Astrocyte of the spinal cord (primary cell): ENCODE data around the gene KBTBD4.

Experiments
- DNase-seq: peaks from one replicate; pipeline ENCODE4 v3.0.0; 2011; ENCODE audit warnings: low read depth, low spot score
- H3K4me3 ChIP-seq: 2 replicates; pipeline ENCODE4 v1.5.1; 2011; ENCODE audit warnings: low read depth, mild to moderate bottlenecking, low read length, moderate library complexity
- in situ Hi-C: cut with HindIII; loops from 2 replicates; pipeline ENCODE4 v1.10.0; 2017; ENCODE audit warnings: low sequenced_read_pairs
- TF ChIP-seq, protein P1 (sequence below): IDR thresholded peaks from 2 replicates; pipeline ENCODE4 v1.5.1; 2012; ENCODE audit warnings: low read depth, mild to moderate bottlenecking, low read length, inconsistent platforms

Gene KBTBD4

DNA sequence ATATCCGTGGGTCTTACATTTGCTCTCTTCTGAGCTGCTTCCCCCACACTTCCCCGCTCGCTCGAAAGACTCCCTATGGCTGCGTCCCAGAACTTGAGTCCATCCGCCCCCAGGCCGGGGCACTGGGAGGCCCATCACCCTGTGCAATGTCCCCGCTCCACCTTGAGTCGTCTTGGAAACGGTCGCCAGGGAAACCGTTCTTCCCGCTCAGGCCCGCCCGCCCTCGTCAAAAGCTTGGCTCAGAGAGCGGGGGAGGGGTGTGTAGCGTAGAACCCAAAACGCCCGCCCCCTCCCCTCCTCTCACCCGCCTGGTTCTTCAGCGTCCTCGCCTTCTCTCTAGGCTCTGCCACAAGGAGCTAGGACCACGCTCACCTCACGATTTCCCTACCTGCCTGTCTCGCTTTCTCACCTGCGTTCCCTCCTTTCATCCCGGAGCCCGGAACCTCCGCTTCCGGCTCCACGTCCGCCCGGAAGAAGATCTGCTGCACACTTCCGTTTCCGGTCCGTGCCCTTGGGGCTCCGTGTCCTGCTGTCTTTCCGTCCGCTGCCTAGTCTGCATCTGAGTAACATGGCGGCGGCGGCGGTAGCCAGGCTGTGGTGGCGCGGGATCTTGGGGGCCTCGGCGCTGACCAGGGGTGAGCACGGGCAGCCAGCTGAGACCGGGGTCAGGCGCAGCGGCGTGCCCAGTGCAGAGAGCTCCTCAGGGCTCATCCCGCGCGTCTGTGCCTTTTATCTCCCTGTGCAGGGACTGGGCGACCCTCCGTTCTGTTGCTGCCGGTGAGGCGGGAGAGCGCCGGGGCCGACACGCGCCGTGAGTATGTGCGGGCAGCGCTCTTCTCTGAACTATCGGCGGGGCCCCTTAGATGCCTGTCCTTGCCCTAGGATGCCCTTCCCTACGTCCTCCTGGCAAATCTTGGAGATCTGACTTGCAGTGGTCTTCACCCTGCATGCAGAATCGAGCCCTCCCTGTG lies at the start of gene KBTBD4, which contains the start of gene NDUFS3:
TSS of gene KBTBD4 (minus strand) at position 447 of the 971 bp plus-strand sequence. CDS start at position 428, 19 bp downstream.
TSS of gene NDUFS3 (plus strand) at position 551 of the 971 bp plus-strand sequence. CDS start at position 569, 18 bp downstream.
- peak within 1 kb of the TSS; percentile 87 for H3K4me3 ChIP-seq
- DNase-seq, result peak; percentile 90
- in situ Hi-C loops, result no loop called here
- TF ChIP-seq, protein P1, sequence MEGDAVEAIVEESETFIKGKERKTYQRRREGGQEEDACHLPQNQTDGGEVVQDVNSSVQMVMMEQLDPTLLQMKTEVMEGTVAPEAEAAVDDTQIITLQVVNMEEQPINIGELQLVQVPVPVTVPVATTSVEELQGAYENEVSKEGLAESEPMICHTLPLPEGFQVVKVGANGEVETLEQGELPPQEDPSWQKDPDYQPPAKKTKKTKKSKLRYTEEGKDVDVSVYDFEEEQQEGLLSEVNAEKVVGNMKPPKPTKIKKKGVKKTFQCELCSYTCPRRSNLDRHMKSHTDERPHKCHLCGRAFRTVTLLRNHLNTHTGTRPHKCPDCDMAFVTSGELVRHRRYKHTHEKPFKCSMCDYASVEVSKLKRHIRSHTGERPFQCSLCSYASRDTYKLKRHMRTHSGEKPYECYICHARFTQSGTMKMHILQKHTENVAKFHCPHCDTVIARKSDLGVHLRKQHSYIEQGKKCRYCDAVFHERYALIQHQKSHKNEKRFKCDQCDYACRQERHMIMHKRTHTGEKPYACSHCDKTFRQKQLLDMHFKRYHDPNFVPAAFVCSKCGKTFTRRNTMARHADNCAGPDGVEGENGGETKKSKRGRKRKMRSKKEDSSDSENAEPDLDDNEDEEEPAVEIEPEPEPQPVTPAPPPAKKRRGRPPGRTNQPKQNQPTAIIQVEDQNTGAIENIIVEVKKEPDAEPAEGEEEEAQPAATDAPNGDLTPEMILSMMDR, result no peak

DNA sequence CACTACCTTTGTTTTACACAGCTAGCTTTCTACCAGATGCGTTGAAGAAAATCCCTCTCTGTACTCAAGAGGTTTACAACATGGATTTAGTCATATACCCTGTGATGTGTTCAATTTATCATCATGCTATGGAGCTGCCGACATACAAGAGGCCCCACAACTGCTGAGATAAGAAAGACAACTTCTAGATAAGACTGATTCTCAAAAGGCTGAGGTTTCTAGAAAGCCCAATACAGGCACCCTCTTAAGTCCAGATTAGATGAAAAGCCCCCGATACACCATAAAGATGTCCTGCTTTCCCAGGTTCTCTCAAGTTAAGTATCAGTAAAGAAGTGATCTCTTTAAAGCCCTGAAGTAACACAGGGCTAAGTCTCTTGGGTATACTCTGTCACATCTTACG lies 49.3 kb upstream of the KBTBD4 start:
- no peak overlapping the region for H3K4me3 ChIP-seq
- TF ChIP-seq, protein P1, result no peak
- DNase-seq, result no peak
- in situ Hi-C loops, result no loop called here

DNA sequence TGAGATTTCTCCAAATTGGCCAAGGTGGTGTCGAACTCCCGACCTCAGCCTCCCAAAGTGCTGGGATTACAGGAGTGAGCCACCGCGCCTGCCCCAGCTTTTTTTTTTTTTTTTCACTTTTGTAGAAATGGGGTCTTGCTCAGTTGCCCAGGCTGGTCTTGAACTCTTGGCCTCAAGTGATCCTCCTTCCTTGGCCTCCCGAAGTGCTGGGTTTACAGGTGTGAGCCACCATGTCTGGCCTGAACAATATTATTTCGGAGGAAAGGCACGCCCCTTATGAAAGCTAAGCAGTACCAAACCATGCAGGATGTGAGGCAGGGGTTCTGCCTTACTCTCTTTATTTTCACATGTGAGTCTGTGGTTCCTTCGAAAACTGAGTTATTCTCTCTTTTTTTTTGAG lies 47.5 kb upstream of the KBTBD4 start:
- DNase-seq, result no peak
- in situ Hi-C loops, result no loop called here
- no peak overlapping the region for H3K4me3 ChIP-seq
- TF ChIP-seq, protein P1, result no peak

DNA sequence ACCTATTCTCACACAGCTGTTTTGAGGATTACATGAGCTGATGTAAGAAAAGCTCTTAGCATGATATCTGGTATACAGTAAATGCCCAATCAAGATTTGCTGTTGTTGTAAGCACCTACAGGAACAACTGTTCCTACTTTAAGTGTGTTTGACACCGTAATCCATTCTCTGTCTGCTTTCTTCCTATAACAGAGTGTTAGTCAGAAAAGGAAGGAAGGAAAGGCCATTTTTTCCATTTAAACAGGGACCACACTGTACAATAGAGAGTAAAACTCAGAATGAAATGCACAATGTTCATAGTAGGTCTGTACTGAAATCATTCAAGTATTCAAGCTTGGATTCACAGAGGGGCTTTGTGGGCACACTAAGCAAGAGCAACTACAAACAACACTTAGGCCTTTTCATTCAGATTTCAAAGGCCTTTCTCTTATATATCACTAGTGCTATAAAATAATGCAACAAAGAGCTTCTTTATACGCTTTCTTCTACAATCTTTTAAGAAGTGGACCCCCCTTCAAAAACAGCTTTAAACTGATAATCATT lies 42.1 kb upstream of the KBTBD4 start:
- in situ Hi-C loops, result no loop called here
- no peak overlapping the region for H3K4me3 ChIP-seq
- TF ChIP-seq, protein P1, result no peak
- no peak for DNase-seq

DNA sequence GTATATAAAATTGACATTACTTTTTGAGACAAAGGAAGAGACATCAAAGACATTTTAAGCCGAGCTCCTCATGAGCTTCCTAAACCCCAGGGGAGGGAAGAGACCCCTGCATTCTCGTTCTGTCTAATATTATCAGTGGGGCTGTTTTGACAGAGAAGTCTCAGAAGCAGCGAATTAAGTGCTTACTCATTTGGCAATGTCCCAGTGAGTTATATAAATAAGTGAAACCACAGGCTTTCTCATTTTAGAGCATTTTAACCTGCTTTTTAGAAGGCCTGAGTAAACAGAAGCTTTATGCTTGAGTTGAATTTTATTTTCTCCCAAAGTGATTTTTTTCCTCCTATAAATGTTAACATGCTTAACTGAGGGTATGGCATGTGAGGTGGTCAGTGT lies 38.6 kb upstream of the KBTBD4 start:
- DNase-seq, result peak; percentile 68
- H3K4me3 ChIP-seq, result no peak overlapping the region
- TF ChIP-seq, protein P1, result no peak
- in situ Hi-C loops, result no loop called here

DNA sequence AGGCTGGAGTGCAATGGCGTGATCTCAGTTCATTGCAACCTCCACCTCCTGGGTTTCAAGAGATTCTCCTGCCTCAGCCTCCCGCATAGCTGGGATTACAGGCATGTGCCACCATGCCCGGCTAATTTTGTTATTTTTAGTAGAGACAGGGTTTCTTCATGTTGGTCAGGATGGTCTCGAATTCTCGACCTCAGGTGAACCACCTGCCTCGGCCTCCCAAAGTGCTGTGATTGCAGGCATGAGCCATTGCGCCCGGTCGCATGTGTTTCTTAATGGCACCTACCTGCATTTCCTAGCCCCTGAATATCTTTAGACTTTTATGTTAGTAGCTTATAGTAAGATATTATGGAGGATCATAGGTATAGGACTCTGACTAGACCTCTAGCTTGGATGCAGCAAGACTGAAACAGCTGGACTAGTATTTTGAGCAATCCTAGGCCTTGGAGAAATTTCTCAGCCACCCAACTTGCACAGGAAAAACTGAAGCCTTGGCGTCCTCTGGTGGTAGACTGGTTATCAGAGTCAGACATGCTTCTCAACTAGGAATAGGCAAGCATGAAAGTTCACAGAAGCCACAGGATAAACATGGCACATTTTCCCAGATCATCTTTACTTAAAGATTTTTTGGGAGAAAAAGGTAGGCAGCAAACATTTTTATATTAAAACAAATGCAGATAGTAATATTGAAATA lies 38.1 kb upstream of the KBTBD4 start:
- TF ChIP-seq, protein P1, result peak; percentile 97
- peak; percentile 82 for DNase-seq
- in situ Hi-C loops, result no loop called here
- no peak overlapping the region for H3K4me3 ChIP-seq
